ENCODE measurements around the gene BRWD1.

- TF ChIP-seq CTCF (IDR thresholded peaks at IDR 0.05; ENCODE audit: borderline replicate concordance, extremely low read depth, low read length, poor library complexity, severe bottlenecking) (no peak), EZH2 (IDR thresholded peaks at IDR 0.05; ENCODE audit: borderline replicate concordance, low read depth, low read length, severe bottlenecking) (no peak)
These were observed 162.6 kb downstream of the BRWD1 start for GRCh38 chr21:39150877-39151276.
